Measurements from ENCODE around the gene BANP. TPM values are rescaled to one million over a fixed set of nuclear protein-coding genes. Genes with fewer than 3 reads are reported as not detected.
"Not testable (repeated sequence)": the region's sequence is repeated elsewhere in the genome, so short reads cannot be mapped to it uniquely, and the experiment has no call there.

Gene BANP
- total RNA-seq, 1 donor from 2014 or later, result 30.4 TPM

DNA sequence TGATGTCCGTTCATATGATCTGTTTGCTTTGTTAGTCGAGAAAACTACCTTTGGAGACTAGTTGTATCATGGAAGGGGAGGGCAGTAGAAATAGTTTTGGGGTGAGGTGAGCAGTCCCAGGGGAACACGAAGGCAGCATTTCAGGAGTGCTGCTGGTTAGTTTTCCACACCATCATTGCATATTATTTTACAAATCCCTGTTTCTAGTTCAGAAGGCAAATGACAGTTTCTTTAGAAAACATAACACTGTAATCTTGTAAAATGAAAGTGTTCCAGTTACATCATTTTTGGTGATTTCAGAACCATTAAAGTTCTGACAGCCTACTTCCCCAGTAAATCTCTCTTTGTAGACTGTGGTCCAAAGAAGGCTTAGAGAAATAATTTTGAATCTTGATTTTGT, 25.4 kb downstream of the BANP start:
- H3K27me3 ChIP-seq, result no peaks in the 10 kb centered on the region
- H3K4me2 ChIP-seq, result no peak overlapping the region
- H3K4me1 ChIP-seq, result no peaks in the 10 kb centered on the region
- peaks cover 29% of the 10 kb centered on the region for H3K36me3 Mint-ChIP-seq
- H3K9me3 ChIP-seq (ENCODE audit: low read depth), result peaks cover 10% of the 10 kb centered on the region
- peaks cover 36% of the 10 kb centered on the region for H3K79me2 ChIP-seq (ENCODE audit: low read depth)
- peaks cover 5% of the 10 kb centered on the region for H3K36me3 ChIP-seq
- H3K27me3 Mint-ChIP-seq (ENCODE audit: insufficient read depth, low read depth), result peaks cover 2% of the 10 kb centered on the region
- H4K20me1 ChIP-seq (ENCODE audit: low read depth), result no peaks in the 10 kb centered on the region
- peaks cover 8% of the 10 kb centered on the region for H3K4me1 Mint-ChIP-seq
- H3K9ac ChIP-seq, result no peak overlapping the region
- no peak overlapping the region for H3K4me3 ChIP-seq
- no peaks in the 10 kb centered on the region for H3F3A ChIP-seq (ENCODE audit: low read depth)
- H3K9me3 Mint-ChIP-seq, result peaks cover 14% of the 10 kb centered on the region
- no peak overlapping the region for H2AFZ ChIP-seq (replicated peaks)
- no peak overlapping the region for H3K4me3 Mint-ChIP-seq
- TF ChIP-seq EZH2 (IDR thresholded peaks at IDR 0.05), result no peak
- TF ChIP-seq EZH2phosphoT487 (IDR thresholded peaks at IDR 0.05), result no peak
- TF ChIP-seq, protein P1, sequence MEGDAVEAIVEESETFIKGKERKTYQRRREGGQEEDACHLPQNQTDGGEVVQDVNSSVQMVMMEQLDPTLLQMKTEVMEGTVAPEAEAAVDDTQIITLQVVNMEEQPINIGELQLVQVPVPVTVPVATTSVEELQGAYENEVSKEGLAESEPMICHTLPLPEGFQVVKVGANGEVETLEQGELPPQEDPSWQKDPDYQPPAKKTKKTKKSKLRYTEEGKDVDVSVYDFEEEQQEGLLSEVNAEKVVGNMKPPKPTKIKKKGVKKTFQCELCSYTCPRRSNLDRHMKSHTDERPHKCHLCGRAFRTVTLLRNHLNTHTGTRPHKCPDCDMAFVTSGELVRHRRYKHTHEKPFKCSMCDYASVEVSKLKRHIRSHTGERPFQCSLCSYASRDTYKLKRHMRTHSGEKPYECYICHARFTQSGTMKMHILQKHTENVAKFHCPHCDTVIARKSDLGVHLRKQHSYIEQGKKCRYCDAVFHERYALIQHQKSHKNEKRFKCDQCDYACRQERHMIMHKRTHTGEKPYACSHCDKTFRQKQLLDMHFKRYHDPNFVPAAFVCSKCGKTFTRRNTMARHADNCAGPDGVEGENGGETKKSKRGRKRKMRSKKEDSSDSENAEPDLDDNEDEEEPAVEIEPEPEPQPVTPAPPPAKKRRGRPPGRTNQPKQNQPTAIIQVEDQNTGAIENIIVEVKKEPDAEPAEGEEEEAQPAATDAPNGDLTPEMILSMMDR (IDR thresholded peaks at IDR 0.05), result no peak
- H3K27ac Mint-ChIP-seq, result no peak overlapping the region
- no peak overlapping the region for H3K27ac ChIP-seq
- no peak for DNase-seq (ENCODE audit: low spot score)

DNA sequence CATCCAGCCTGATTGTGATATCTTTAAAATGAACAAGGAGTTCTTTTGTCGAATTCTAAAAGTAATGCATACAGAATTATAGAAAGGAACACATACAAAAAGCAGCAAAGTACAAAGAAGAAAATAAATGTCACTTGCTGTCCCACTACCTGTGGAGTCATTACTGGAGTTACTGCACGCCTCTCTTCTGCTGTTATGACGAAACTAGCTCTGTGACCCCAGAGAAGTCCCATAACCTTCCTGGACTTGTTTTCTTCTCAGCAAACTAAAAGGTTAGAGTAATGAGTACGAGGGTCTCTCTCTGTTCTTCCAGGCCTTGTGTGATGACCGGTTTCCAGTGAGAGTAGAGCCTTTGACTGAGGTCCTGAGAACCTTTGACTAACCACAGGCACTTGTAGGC, 26.9 kb downstream of the BANP start:
- no peaks in the 10 kb centered on the region for H3K4me1 ChIP-seq

DNA sequence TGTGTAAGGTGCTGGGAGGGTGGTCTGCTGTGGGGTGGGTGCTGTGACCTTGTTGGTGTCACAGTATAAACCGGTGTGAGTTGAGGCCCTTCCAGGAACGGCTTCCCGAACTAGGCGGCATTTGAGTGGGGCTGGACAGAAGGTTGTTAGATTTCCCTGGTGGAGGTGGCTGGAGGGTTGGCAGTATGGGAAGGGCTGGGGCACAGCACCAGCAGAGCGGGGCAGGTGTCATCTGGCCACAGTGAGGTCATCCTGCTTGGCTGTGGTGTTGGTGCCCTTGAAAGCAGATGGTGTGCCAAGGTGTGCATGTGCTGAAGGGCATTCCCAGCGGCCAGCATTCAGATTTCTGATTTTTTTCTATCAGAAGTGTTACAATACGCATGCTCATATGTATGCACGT, 28.1 kb downstream of the BANP start:
- no peaks in the 10 kb centered on the region for H4K20me1 ChIP-seq (ENCODE audit: low read depth)
- H3K9me3 ChIP-seq (ENCODE audit: low read depth), result no peaks in the 10 kb centered on the region
- no peak overlapping the region for H3K4me3 ChIP-seq
- no peaks in the 10 kb centered on the region for H3K36me3 ChIP-seq
- TF ChIP-seq EZH2phosphoT487 (IDR thresholded peaks at IDR 0.05) (no peak), EZH2 (IDR thresholded peaks at IDR 0.05) (no peak)
- TF ChIP-seq, protein P1 (IDR thresholded peaks at IDR 0.05), result no peak
- H2AFZ ChIP-seq (replicated peaks), result no peak overlapping the region
- no peaks in the 10 kb centered on the region for H3K9me3 Mint-ChIP-seq
- H3K36me3 Mint-ChIP-seq, result peaks cover 15% of the 10 kb centered on the region
- H3K4me2 ChIP-seq, result no peak overlapping the region
- H3K4me3 Mint-ChIP-seq, result no peak overlapping the region
- H3K27ac Mint-ChIP-seq, result no peak overlapping the region
- peaks cover 8% of the 10 kb centered on the region for H3K4me1 Mint-ChIP-seq
- H3K27me3 ChIP-seq, result no peaks in the 10 kb centered on the region
- no peaks in the 10 kb centered on the region for H3K4me1 ChIP-seq
- no peak overlapping the region for H3K9ac ChIP-seq
- H3F3A ChIP-seq (ENCODE audit: low read depth), result no peaks in the 10 kb centered on the region
- DNase-seq (ENCODE audit: low spot score), result no peak
- peaks cover 2% of the 10 kb centered on the region for H3K27me3 Mint-ChIP-seq (ENCODE audit: insufficient read depth, low read depth)
- no peak overlapping the region for H3K27ac ChIP-seq
- H3K79me2 ChIP-seq (ENCODE audit: low read depth), result peaks cover 10% of the 10 kb centered on the region

More for the DNA sequence above, 26.9 kb downstream of the BANP start:
- H4K20me1 ChIP-seq (ENCODE audit: low read depth), result no peaks in the 10 kb centered on the region
- H3F3A ChIP-seq (ENCODE audit: low read depth), result no peaks in the 10 kb centered on the region
- H3K9ac ChIP-seq, result no peak overlapping the region
- DNase-seq (ENCODE audit: low spot score), result no peak
- peaks cover 2% of the 10 kb centered on the region for H3K27me3 Mint-ChIP-seq (ENCODE audit: insufficient read depth, low read depth)
- H3K4me3 Mint-ChIP-seq, result no peak overlapping the region
- peaks cover under 1% of the 10 kb centered on the region for H3K9me3 Mint-ChIP-seq
- no peaks in the 10 kb centered on the region for H3K27me3 ChIP-seq
- peaks cover 17% of the 10 kb centered on the region for H3K36me3 Mint-ChIP-seq
- H2AFZ ChIP-seq (replicated peaks), result no peak overlapping the region
- H3K79me2 ChIP-seq (ENCODE audit: low read depth), result peaks cover 22% of the 10 kb centered on the region
- no peaks in the 10 kb centered on the region for H3K36me3 ChIP-seq
- TF ChIP-seq, protein P1 (IDR thresholded peaks at IDR 0.05), result no peak
- no peak for TF ChIP-seq EZH2 (IDR thresholded peaks at IDR 0.05)
- no peak for TF ChIP-seq EZH2phosphoT487 (IDR thresholded peaks at IDR 0.05)
- H3K4me1 Mint-ChIP-seq, result peaks cover 8% of the 10 kb centered on the region
- H3K4me3 ChIP-seq, result no peak overlapping the region
- no peak overlapping the region for H3K4me2 ChIP-seq
- H3K27ac ChIP-seq, result no peak overlapping the region
- no peaks in the 10 kb centered on the region for H3K9me3 ChIP-seq (ENCODE audit: low read depth)
- no peak overlapping the region for H3K27ac Mint-ChIP-seq

DNA sequence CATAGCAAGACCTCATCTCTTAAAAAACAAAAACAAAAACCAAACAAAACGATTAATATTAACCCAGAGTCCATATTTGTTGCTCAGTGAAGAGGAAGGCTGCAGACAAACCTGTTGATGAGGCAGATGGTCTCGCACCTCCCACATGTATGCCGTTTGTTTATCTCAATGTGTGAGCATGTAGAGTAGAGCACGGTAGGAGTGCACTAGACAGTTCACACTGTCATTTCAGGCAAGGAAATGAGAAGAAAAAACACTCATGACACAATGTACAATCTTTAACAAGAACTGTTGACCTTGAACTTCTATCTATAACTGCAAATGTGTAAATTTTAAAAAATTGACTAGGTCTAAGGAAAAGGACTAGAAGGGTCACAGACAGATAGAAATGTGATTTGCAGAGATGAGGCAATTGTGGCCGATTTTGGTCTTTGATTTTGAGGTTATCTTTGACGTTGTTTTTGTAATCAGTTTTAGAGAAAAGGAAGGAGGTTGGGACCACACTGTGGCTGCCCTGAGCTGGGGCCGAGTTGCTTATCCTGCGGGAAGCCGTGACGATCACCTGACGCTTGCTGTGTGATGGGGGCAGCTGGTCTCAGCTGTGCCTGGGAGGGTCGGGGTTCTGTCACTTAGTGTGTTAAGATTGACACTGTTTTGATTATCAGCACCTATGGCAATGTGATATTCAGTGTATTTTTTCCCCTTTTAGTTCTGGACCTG, 28.8 kb downstream of the BANP start:
- not testable (repeated sequence) for H3F3A ChIP-seq (ENCODE audit: low read depth); H3K4me1 ChIP-seq; H3K4me1 Mint-ChIP-seq; H3K27ac Mint-ChIP-seq; H3K27me3 ChIP-seq; DNase-seq (ENCODE audit: low spot score); H3K9ac ChIP-seq; H3K4me3 Mint-ChIP-seq; H3K36me3 ChIP-seq; H3K4me3 ChIP-seq; H3K27ac ChIP-seq; H3K9me3 ChIP-seq (ENCODE audit: low read depth); H2AFZ ChIP-seq (replicated peaks); H3K4me2 ChIP-seq; H4K20me1 ChIP-seq (ENCODE audit: low read depth); H3K79me2 ChIP-seq (ENCODE audit: low read depth); H3K27me3 Mint-ChIP-seq (ENCODE audit: insufficient read depth, low read depth); H3K9me3 Mint-ChIP-seq
- peaks cover 18% of the 10 kb centered on the region for H3K36me3 Mint-ChIP-seq

DNA sequence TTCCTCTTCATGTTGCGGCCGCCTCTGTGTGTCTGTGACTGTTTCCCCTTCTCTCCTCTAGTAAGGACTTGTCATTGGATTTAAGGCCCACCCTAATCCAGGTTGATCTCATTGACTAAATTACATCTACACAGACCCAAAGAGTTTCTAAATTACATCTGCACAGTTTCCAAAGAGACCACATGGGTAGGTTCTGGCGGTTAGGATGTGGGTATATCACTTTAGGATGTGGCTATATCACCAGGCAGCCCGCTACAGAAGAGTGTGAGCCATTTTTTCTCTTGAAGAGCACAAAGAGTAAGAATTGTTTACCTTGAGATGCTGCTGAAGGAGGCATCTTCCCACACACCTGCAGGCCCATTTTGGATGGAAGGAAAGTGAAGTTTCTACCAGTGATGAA, 30.1 kb downstream of the BANP start:
- H3K4me1 Mint-ChIP-seq; H3K9me3 Mint-ChIP-seq; H3K27ac ChIP-seq; DNase-seq (ENCODE audit: low spot score); H3K36me3 ChIP-seq; H3K4me1 ChIP-seq; H3K9ac ChIP-seq; H2AFZ ChIP-seq (replicated peaks); H3K4me2 ChIP-seq; H3K4me3 ChIP-seq; H4K20me1 ChIP-seq (ENCODE audit: low read depth); H3K27me3 Mint-ChIP-seq (ENCODE audit: insufficient read depth, low read depth); H3F3A ChIP-seq (ENCODE audit: low read depth); H3K79me2 ChIP-seq (ENCODE audit: low read depth); H3K27ac Mint-ChIP-seq; H3K27me3 ChIP-seq; H3K9me3 ChIP-seq (ENCODE audit: low read depth); H3K4me3 Mint-ChIP-seq: not testable (repeated sequence)
- peaks cover 10% of the 10 kb centered on the region for H3K36me3 Mint-ChIP-seq

Data from neural progenitor cell (in vitro differentiated cells).